PC-9 (cell line): ENCODE measurements around the gene SPDYE17. TPM values are rescaled to one million over a fixed set of nuclear protein-coding genes. Genes with fewer than 3 reads are reported as not detected.
"Not testable (repeated sequence)": the region's sequence is repeated elsewhere in the genome, so short reads cannot be mapped to it uniquely, and the experiment has no call there.

Source experiments
- BruUV-seq: library from RNA; stranded (reverse); fragments of 400-500 nt; replicated peaks from 2 replicates; lab custom pipeline; 2021; lab: Mats Ljungman, UMichigan
- CTCF ChIA-PET: fragments of 300-600 bp; sonication (Branson Sonifier 250); formaldehyde crosslinking; loops from one replicate; lab custom pipeline; 2022; ENCODE audit warnings: antibody characterized with exemption; lab: Charles Lee
- POLR2A ChIA-PET: fragments of 300-600 bp; sonication (Branson Sonifier 250); formaldehyde crosslinking; loops from one replicate; lab custom pipeline; 2022; ENCODE audit warnings: antibody characterized with exemption; ENCODE audit not compliant: unreplicated experiment; lab: Charles Lee
- DNase-seq, 2 experiments: peaks; one replicate each; pipeline versions ENCODE4 v3.0.0 to v3.0.0-alpha.2; 2015 to 2022; ENCODE audit warnings: mixed read lengths in 1 of 2
- H2AFZ ChIP-seq: fragments of 200-600 bp; sonication (generic); 2 replicates; pipeline ENCODE4 v1.8.1; 2017; ENCODE audit warnings: antibody characterized with exemption
- H3F3A ChIP-seq: fragments of 200-600 bp; sonication (generic); 2 replicates; pipeline ENCODE4 v1.8.1; 2017; ENCODE audit warnings: antibody characterized with exemption, mild to moderate bottlenecking, low read depth; ENCODE audit not compliant: insufficient read depth
- H3K27ac ChIP-seq: fragments of 200-600 bp; sonication (generic); 2 replicates; pipeline ENCODE4 v1.6.1; 2016; ENCODE audit warnings: mixed run types
- H3K27me3 ChIP-seq: fragments of 200-600 bp; sonication (generic); 2 replicates; pipeline ENCODE4 v1.6.1; 2016; ENCODE audit warnings: low read depth, mixed run types; ENCODE audit not compliant: insufficient read depth
- H3K36me3 ChIP-seq: fragments of 200-600 bp; sonication (generic); 2 replicates; pipeline ENCODE4 v1.6.1; 2016; ENCODE audit warnings: low read depth, mixed run types
- H3K4me1 ChIP-seq: fragments of 200-600 bp; sonication (generic); replicated peaks from 2 replicates; pipeline ENCODE4 v1.6.1; 2016; ENCODE audit warnings: mixed run types; ENCODE audit not compliant: insufficient read depth
- H3K4me2 ChIP-seq: fragments of 200-600 bp; sonication (generic); 2 replicates; pipeline ENCODE4 v1.6.1; 2017; ENCODE audit warnings: mixed run types
- H3K4me3 ChIP-seq: fragments of 200-600 bp; sonication (generic); 2 replicates; pipeline ENCODE4 v1.6.1; 2016; ENCODE audit warnings: mixed run types
- H3K79me2 ChIP-seq: fragments of 200-600 bp; sonication (generic); 2 replicates; pipeline ENCODE4 v1.6.1; 2017; ENCODE audit warnings: low read depth, mixed run types
- H3K9me2 ChIP-seq: fragments of 200-600 bp; sonication (generic); 2 replicates; pipeline ENCODE4 v1.8.1; 2017; ENCODE audit warnings: mild to moderate bottlenecking; ENCODE audit not compliant: insufficient read depth
- H3K9me3 ChIP-seq: fragments of 200-600 bp; sonication (generic); 2 replicates; pipeline ENCODE4 v1.8.1; 2016; ENCODE audit warnings: low read depth; ENCODE audit not compliant: insufficient read depth
- H4K20me1 ChIP-seq: fragments of 200-600 bp; sonication (generic); 2 replicates; pipeline ENCODE4 v1.8.1; 2017; ENCODE audit not compliant: insufficient read depth
- intact Hi-C: fragments of 100-400 bp; cut with micrococcal nuclease; formaldehyde crosslinking; loops from one replicate; pipeline ENCODE4 v1.10.0; 2022; ENCODE audit not compliant: unreplicated experiment
- total RNA-seq: library from RNA; stranded (reverse); gene quantifications from 2 replicates; pipeline ENCODE4 v1.2.3, GENCODE V29; 2021

The SPDYE17 gene
- total RNA-seq, 1 experiment from 2014 or later: not detected

DNA sequence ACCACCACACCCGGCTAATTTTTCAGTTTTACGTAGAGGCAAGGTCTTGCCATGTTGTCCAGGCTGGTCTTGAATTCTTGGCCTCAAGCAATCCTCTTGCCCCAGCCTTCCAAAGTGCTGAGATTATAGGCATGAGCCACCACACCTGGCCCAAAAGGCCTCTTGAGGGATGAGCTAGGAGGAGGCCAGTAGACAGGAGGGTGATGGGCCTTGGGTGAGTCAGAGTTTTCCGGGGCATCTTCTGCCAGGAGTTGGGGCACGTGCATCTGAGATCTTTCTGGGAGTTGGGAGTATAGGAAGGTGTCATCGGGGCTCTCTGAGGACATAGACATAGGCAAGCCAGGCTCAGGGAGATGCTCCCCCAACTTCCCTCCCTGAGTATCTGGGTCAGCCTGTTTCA, 48.8 kb downstream of the SPDYE17 start:
- BruUV-seq, H2AFZ ChIP-seq, H3K27me3 ChIP-seq, H3K9me2 ChIP-seq, intact Hi-C loops, POLR2A ChIA-PET, H3K9me3 ChIP-seq, DNase-seq, H3K27ac ChIP-seq, H3F3A ChIP-seq, H3K4me3 ChIP-seq, H3K36me3 ChIP-seq, H3K4me2 ChIP-seq, H3K4me1 ChIP-seq, H3K79me2 ChIP-seq, CTCF ChIA-PET, H4K20me1 ChIP-seq: not testable (repeated sequence)

DNA sequence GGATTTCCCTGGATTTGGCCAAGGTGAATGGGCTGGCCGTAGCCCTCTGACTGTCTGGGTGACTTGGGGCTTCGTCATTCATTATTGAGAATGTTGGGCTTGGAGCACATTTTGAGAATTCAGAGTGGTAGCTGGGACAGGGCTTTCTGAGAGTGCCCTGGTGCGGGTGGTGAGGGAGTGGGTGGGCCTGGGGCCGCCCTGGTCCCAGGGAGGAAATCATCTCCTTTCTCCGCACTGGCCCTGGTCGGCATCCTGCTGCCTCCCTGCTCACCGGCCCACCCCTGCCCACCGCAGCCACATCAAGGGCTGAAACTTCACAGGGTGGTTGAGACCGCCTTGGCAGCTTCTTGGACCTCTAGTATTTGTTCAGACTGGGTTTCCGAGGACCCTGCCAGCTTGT, 49.7 kb downstream of the SPDYE17 start:
- BruUV-seq, H4K20me1 ChIP-seq, H3K36me3 ChIP-seq, H3K4me2 ChIP-seq, H3K9me2 ChIP-seq, POLR2A ChIA-PET, H3K27ac ChIP-seq, intact Hi-C loops, H3K9me3 ChIP-seq, H3K4me3 ChIP-seq, DNase-seq, H3K4me1 ChIP-seq, H3K79me2 ChIP-seq, CTCF ChIA-PET, H3F3A ChIP-seq, H2AFZ ChIP-seq, H3K27me3 ChIP-seq: not testable (repeated sequence)

- CTCF ChIA-PET: not testable (repeated sequence)
Observed at GRCh38 chr7:76981187-76981970, 50.8 kb downstream of the SPDYE17 start.

DNA sequence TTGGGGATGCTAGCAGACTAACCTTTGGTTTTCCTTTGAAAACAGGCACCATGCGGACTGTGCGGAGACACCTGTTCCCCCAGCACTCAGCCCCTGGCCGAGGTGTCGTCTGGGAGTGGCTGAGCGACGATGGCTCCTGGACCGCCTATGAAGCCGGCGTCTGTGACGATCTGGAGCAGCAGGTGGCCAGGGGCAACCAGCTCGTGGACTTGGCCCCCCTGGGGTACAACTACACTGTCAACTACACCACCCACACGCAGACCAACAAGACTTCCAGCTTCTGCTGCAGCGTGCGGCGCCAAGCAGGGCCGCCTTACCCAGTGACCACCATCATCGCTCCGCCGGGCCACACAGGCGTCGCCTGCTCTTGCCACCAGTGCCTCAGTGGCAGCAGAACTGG, 51.6 kb downstream of the SPDYE17 start:
- POLR2A ChIA-PET, H4K20me1 ChIP-seq, H3K4me1 ChIP-seq, H2AFZ ChIP-seq, H3K9me3 ChIP-seq, H3K36me3 ChIP-seq, DNase-seq, H3K79me2 ChIP-seq, H3K9me2 ChIP-seq, H3K27ac ChIP-seq, intact Hi-C loops, H3F3A ChIP-seq, CTCF ChIA-PET, H3K27me3 ChIP-seq, H3K4me3 ChIP-seq, H3K4me2 ChIP-seq, BruUV-seq: not testable (repeated sequence)

More at GRCh38 chr7:76981187-76981970, 50.8 kb downstream of the SPDYE17 start:
- H3K27ac ChIP-seq, H3K79me2 ChIP-seq, H3K36me3 ChIP-seq, BruUV-seq, H4K20me1 ChIP-seq, H3K9me2 ChIP-seq, POLR2A ChIA-PET, H3K27me3 ChIP-seq, H3K4me3 ChIP-seq, H3K4me1 ChIP-seq, intact Hi-C loops, H3F3A ChIP-seq, H3K9me3 ChIP-seq, DNase-seq, H2AFZ ChIP-seq, H3K4me2 ChIP-seq: not testable (repeated sequence)

GRCh38 chr7:76977761-76978367, 54.3 kb downstream of the SPDYE17 start:
- H2AFZ ChIP-seq, intact Hi-C loops, H3K27me3 ChIP-seq, H3K9me2 ChIP-seq, H3K4me1 ChIP-seq, H3K27ac ChIP-seq, H3F3A ChIP-seq, CTCF ChIA-PET, BruUV-seq, H3K4me3 ChIP-seq, H3K9me3 ChIP-seq, H4K20me1 ChIP-seq, DNase-seq, H3K79me2 ChIP-seq, H3K4me2 ChIP-seq, POLR2A ChIA-PET, H3K36me3 ChIP-seq: not testable (repeated sequence)

GRCh38 chr7:76974793-76975579, 57.2 kb downstream of the SPDYE17 start:
- H3K27me3 ChIP-seq, H3K79me2 ChIP-seq, H3K4me1 ChIP-seq, H2AFZ ChIP-seq, H3K36me3 ChIP-seq, H3K27ac ChIP-seq, H3K9me3 ChIP-seq, CTCF ChIA-PET, BruUV-seq, H4K20me1 ChIP-seq, intact Hi-C loops, POLR2A ChIA-PET, H3K4me3 ChIP-seq, H3K4me2 ChIP-seq, H3F3A ChIP-seq, H3K9me2 ChIP-seq, DNase-seq: not testable (repeated sequence)

DNA sequence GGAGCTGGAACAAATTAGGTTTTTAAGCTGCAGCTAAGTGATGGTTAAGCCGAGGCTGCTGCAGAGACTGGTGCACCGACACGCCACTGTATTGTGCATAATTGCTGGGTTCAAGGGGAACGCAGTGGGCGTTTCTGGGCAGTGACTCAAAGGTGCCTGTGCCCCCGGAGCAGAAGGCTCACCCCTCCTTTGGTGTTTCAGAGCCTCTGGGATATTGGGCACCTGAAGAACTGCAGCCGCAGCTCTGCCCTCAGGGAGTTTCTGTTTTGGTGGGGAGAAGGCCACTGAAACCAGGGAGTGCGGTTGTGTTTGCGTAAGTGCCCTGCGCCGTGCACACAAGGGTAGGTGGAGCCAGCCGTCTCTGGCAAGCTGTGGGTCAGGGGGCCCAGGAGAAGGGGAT, 57.8 kb downstream of the SPDYE17 start:
- H4K20me1 ChIP-seq, H3F3A ChIP-seq, H2AFZ ChIP-seq, H3K4me1 ChIP-seq, DNase-seq, BruUV-seq, H3K79me2 ChIP-seq, POLR2A ChIA-PET, H3K9me2 ChIP-seq, H3K27ac ChIP-seq, H3K4me2 ChIP-seq, H3K9me3 ChIP-seq, CTCF ChIA-PET, intact Hi-C loops, H3K4me3 ChIP-seq, H3K27me3 ChIP-seq, H3K36me3 ChIP-seq: not testable (repeated sequence)
